Measurements from ENCODE around the gene CREB3L4. TPM values are rescaled to one million over a fixed set of nuclear protein-coding genes. Genes with fewer than 3 reads are reported as not detected.

The CREB3L4 gene
- total RNA-seq, 1 donor from 2014 or later, result 18.5 TPM

GRCh38 chr1:153937331-153937730, 30.4 kb upstream of the CREB3L4 start:
- no peak for DNase-seq (ENCODE audit: low spot score)

- DNase-seq (ENCODE audit: low spot score), result no peak
These were observed 28.7 kb upstream of the CREB3L4 start for GRCh38 chr1:153938996-153939395.

GRCh38 chr1:153939476-153939875, 28.2 kb upstream of the CREB3L4 start:
- no peak for DNase-seq (ENCODE audit: low spot score)

- DNase-seq (ENCODE audit: low spot score), result no peak
These were observed 26.9 kb upstream of the CREB3L4 start for GRCh38 chr1:153940756-153941155.

GRCh38 chr1:153941826-153942725, 25.6 kb upstream of the CREB3L4 start:
- no peak for DNase-seq (ENCODE audit: low spot score)

- DNase-seq (ENCODE audit: low spot score), result no peak
These were observed 24.7 kb upstream of the CREB3L4 start for GRCh38 chr1:153942766-153943549.

GRCh38 chr1:153944005-153944826, 23.5 kb upstream of the CREB3L4 start:
- no peak for DNase-seq (ENCODE audit: low spot score)

- no peak for DNase-seq (ENCODE audit: low spot score)
These were observed 22.9 kb upstream of the CREB3L4 start for GRCh38 chr1:153944827-153945117.

- peak; percentile 54 for DNase-seq (ENCODE audit: low spot score)
These were observed 22.4 kb upstream of the CREB3L4 start for GRCh38 chr1:153945131-153945794.

GRCh38 chr1:153945795-153946621, 21.7 kb upstream of the CREB3L4 start:
- peak; percentile 82 for DNase-seq (ENCODE audit: low spot score)

- DNase-seq (ENCODE audit: low spot score), result peak; percentile 73
These were observed 21.0 kb upstream of the CREB3L4 start, which contains the start of gene DENND4B for GRCh38 chr1:153946622-153947241. DENND4B (minus strand) TSS chr1:153946718; CDS start chr1:153944374, 2,344 bp downstream.

- DNase-seq (ENCODE audit: low spot score), result no peak
These were observed 16.5 kb upstream of the CREB3L4 start for GRCh38 chr1:153951183-153951582.

GRCh38 chr1:153951801-153952200, 15.9 kb upstream of the CREB3L4 start:
- DNase-seq (ENCODE audit: low spot score), result no peak

- no peak for DNase-seq (ENCODE audit: low spot score)
These were observed 13.8 kb upstream of the CREB3L4 start for GRCh38 chr1:153953859-153954365.

GRCh38 chr1:153954826-153955225, 12.9 kb upstream of the CREB3L4 start:
- DNase-seq (ENCODE audit: low spot score), result no peak

- no peak for DNase-seq (ENCODE audit: low spot score)
These were observed 10.5 kb upstream of the CREB3L4 start for GRCh38 chr1:153956997-153957715.

GRCh38 chr1:153957744-153958110, 10.0 kb upstream of the CREB3L4 start:
- DNase-seq (ENCODE audit: low spot score), result no peak

- peak; percentile 99 for DNase-seq (ENCODE audit: low spot score)
These were observed 9.4 kb upstream of the CREB3L4 start, which contains the start of gene CRTC2 for GRCh38 chr1:153958111-153958960. CRTC2 (minus strand) TSS chr1:153958612; CDS start chr1:153958497, 115 bp downstream.
